Fibroblast of villous mesenchyme (primary cell): ENCODE measurements around the gene MAD1L1. TPM values are rescaled to one million over a fixed set of nuclear protein-coding genes. Genes with fewer than 3 reads are reported as not detected.

Experiments used
- DNase-seq: peaks from one replicate; pipeline ENCODE4 v3.0.0-alpha.2; 2010; ENCODE audit warnings: low read depth
- H3K4me3 ChIP-seq: 2 replicates; pipeline ENCODE4 v1.5.1; 2011; ENCODE audit warnings: low read depth, mild to moderate bottlenecking, low read length
- total RNA-seq: library from RNA; depleted of rRNA; stranded (reverse); fragments of >200 nt; gene quantifications from 2 replicates; pipeline ENCODE4 v1.2.3, GENCODE V29; 2012
- TF ChIP-seq, protein P1 (sequence below): IDR thresholded peaks from 2 replicates; pipeline ENCODE4 v1.5.1; 2012; ENCODE audit warnings: low read depth, mild to moderate bottlenecking, low read length; ENCODE audit not compliant: insufficient read depth

The MAD1L1 gene
- total RNA-seq, 1 donor = 43.6 TPM

DNA sequence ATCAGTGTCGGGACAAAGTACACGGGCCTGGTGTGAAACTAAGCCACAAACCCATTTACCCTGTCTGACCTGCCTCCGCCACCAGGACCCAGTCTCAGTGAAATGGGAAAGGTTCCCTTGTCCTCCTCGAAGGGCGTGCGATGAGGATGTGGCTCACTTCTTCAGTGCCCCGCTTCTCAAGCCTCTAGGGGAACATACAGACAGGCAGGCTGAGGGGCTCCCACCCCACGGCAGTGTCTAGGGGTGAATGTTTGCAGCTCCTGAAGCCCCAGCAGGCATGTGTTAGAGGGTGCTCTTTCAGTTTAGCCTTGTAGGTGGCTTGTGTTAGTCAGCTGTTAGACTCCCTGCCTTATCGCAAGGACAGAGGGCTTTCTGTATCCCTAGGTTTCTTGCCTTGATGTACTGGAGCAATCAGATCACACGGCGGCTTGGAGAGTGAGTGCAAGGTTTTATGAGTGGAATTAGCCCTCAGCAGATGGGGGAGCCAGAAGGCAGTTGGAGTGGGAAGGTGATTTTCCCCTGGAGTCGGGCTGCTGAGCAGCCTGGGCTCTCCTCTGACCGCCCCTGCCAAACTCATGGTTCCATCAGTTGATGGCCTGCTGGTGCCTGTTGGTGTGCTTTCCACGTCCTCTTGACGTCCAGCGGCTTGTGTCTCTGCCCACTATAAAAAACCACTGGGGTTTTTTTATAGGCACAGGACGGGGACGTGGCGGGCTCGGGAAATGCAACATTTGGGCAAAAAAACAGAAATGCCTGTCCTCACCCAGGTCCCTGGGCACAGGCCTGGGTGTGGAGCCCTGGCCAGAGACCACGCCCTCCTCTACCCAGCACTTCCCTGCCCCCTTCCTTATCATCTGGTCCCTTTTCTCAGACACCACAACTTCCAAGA, 10.0 kb upstream of the MAD1L1 start:
- peak overlapping the region; percentile 87 for H3K4me3 ChIP-seq
- peak; percentile 37 for DNase-seq
- TF ChIP-seq, protein P1, sequence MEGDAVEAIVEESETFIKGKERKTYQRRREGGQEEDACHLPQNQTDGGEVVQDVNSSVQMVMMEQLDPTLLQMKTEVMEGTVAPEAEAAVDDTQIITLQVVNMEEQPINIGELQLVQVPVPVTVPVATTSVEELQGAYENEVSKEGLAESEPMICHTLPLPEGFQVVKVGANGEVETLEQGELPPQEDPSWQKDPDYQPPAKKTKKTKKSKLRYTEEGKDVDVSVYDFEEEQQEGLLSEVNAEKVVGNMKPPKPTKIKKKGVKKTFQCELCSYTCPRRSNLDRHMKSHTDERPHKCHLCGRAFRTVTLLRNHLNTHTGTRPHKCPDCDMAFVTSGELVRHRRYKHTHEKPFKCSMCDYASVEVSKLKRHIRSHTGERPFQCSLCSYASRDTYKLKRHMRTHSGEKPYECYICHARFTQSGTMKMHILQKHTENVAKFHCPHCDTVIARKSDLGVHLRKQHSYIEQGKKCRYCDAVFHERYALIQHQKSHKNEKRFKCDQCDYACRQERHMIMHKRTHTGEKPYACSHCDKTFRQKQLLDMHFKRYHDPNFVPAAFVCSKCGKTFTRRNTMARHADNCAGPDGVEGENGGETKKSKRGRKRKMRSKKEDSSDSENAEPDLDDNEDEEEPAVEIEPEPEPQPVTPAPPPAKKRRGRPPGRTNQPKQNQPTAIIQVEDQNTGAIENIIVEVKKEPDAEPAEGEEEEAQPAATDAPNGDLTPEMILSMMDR = no peak

DNA sequence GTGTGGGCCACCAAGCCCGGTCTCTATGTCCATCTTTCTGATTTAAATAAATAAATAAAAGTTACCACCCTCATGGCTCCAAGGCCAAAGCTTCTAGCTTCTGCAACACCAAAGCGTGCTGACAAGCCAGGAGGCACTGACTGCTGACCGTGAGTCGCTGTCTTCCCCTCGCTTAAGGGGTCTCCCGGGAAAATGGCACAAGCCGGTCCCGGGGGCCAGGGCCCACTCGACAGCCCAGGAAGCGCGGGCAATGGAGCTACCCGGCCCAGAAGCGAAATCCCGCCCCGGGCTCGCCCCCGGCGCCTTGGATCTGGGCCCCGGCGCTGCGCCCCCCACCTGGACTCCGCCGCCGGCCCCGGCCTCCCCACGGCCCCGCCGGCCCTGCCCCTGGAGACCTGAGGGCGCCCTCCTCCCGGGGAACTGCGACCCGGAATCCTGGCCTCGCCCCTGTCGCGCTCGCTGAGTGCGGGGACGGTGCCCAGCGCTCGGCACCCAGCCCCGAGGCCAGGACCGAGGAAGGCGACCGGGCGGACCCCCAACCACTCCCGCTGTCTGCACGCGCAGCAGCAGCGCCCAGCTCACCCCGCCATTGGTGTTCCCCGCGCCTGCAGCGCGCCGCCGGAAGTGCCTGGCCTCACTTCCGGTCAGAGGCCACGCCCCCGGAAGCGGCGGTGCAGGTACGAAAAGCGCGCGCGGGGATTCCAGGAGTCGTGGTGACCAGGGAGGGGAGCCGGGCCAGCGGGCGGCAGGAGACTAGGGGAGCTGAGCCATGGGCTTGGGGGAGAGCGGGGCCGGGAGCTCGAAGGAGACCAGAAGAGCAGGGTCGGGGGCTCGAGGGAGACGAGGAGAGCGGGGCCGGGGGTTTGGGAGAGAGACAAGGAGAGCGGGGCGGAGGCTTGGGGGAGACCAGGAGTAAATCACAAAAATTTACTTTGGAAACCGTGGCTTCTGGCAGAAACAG, 9.1 kb upstream of the MAD1L1 start, which contains the start of the genes MRM2 and NUDT1:
Gene MRM2, minus strand, starts transcription at position 626 of the 961 bp plus-strand sequence. Its CDS starts 36 bp downstream, at position 590.
Gene NUDT1, plus strand, starts transcription at position 647 of the 961 bp plus-strand sequence. CDS start 2,349 bp downstream, outside the sequence.
- peak; percentile 70 for DNase-seq
- H3K4me3 ChIP-seq = peak within 1 kb of the TSS; percentile 87
- TF ChIP-seq, protein P1 = no peak

DNA sequence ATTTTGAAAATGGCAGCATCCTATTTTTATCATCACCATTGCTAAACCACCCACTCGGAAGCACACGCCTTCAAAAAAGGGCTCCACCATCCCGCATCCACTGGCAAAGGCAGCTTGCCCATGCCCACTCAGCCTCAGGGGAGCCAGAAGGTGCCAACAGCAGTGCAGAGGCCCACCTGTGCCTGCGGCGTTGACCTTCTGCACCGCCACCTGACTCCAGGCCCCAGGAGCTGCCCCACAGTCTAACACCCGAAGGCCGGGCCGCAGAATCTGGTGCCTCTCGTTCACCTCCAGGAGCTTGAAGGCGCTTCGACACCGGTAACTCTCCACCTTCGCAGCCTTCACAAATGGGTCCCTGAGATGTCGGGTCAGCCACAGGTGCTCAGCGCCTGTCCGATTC, 6.5 kb upstream of the MAD1L1 start:
- H3K4me3 ChIP-seq = no peak overlapping the region
- DNase-seq = no peak

DNA sequence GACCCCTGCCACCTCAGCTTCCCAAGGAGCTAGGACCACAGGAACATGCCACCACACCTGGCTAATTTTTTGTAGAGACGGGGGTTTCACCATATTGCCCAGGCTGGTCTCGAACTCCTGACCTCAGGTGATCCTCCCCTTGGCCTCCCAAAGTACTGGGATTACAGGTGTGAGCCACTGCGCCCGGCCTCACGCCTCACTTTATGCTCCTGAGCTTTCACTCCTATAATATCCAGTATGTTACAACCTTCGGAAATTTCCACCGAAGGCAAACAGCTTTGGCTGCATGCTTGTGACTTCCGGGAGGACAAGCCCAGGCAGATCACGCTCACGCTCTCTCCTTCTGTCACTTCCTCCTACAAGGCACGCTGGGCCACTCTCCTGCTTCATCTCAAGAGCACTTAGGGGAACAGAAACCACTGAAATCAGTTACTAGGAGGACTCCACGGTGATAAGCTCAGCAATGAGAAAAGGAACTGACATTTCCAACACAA, 4.4 kb upstream of the MAD1L1 start:
- TF ChIP-seq, protein P1 = no peak
- DNase-seq = no peak
- no peak overlapping the region for H3K4me3 ChIP-seq

More for the DNA sequence above, 6.5 kb upstream of the MAD1L1 start:
- TF ChIP-seq, protein P1 = no peak

DNA sequence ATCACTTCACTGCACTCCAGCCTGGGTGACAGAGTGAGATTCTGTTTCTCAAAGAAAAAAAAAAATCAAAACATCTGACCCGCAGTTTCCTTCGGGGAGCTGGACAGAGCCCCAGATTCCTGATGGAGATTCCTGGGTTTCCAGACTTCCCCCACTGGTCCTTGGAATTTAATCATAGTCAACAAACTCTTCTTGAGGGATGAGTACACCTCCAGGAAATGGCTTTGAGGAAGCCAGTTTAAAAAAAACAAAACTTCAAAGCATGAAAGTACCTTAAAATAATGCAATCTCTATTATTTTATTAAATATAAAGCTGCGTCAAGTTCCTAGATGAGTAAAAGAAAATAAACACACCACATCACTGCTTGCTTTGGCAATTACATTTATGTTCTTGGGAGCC, 1.2 kb upstream of the MAD1L1 start:
- DNase-seq = peak; percentile 16
- no peak overlapping the region for H3K4me3 ChIP-seq
- TF ChIP-seq, protein P1 = no peak

DNA sequence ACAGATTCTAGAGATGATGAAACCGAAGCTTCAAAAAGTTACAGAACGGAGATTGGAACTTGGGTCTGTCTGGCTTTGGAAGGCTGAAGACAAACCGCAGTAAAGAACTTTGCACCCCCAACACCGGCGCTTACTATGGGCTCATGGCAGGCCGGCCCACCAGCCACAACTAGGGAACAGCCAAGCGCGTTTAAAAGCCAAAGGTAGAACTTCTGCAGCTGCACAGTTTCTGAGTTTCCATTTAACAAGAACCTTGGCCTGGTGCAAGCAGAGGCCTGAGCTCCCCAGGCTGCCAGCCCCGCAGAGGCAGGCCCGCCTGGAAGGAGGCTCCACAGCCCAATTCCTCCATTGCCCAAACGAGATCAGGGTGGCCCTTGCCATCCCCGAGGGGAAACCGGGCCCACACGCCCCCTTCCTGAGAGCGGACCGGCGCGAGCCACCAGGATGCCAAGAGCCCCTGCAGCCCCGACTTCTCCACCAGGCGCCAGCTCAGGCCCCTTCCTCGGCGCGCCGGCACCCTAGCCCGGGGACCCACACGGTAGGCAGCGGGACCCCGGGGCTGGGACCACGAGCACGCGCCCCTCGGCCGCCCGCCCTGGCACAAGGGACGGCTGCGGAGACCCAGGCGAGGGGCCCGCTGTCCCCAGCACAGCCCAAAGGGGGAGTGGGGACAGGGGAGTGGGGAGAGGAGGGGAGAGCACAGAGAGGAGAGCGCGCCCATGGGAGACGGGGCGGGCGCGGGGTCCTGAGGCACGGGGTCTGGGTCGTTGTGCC, 566 bp downstream of the MAD1L1 start:
- TF ChIP-seq, protein P1 = peak; percentile 20
- DNase-seq = peak; percentile 17

More for the DNA sequence above, 566 bp downstream of the MAD1L1 start:
- peak overlapping the region; percentile 80 for H3K4me3 ChIP-seq
